ENCODE results near the gene VSTM1. TPM values are rescaled to one million over a fixed set of nuclear protein-coding genes. Genes with fewer than 3 reads are reported as not detected.

Gene VSTM1
- 0.65 TPM in 1 of 2 replicates, not detected in the other for total RNA-seq (2021; fragmentation: NEBNext Ultra II Directional; extraction: Animal tissue kit (Norgen Biotek cat#: 25700))
- polyA plus RNA-seq (2011; rRNA removed) = 0.12 and 0.17 TPM in 2 replicates
- 0.36 TPM for polyA plus RNA-seq (2011; cell fraction: cytosol; rRNA removed)
- polyA plus RNA-seq (2011; cell fraction: nucleus; rRNA removed) = 0.34 TPM
- polyA plus RNA-seq (2012, experiment 1 of 2) = 0.36 to 0.58 TPM in 2 of 4 replicates, not detected in the others
- not detected for polyA plus RNA-seq (2012, experiment 2 of 2)
- 2.7 TPM for polyA plus RNA-seq (2013, experiment 1 of 2)
- polyA plus RNA-seq (2013, experiment 2 of 2) = 3.8 TPM
- not detected in 2 replicates for polyA minus RNA-seq (2011; rRNA and poly(A)+ RNA removed)
- polyA minus RNA-seq (2011; cell fraction: cytosol; rRNA and poly(A)+ RNA removed) = not detected
- not detected for polyA minus RNA-seq (2011; cell fraction: nucleus; rRNA and poly(A)+ RNA removed)
- long read RNA-seq, experiment 1 = 0 reads
- long read RNA-seq, experiment 2 = 0 reads

GRCh38 chr19:54063350-54064116 is at the start of gene VSTM1:
Gene VSTM1, minus strand, starts transcription at chr19:54063897. Its CDS starts 120 bp downstream, at chr19:54063777.
- TF ChIP-seq CREB1 (IDR thresholded peaks at IDR 0.05) (no peak), TCF12 (IDR thresholded peaks at IDR 0.05; ENCODE audit: low read depth, low read length) (no peak), HDAC2 (IDR thresholded peaks at IDR 0.05; ENCODE audit: borderline replicate concordance in 1 of 2, low read depth in 2 of 2, low read length in 2 of 2) (no peak), JUND (IDR thresholded peaks at IDR 0.05; ENCODE audit: low read length) (no peak), CTBP2 (IDR thresholded peaks at IDR 0.05; ENCODE audit: borderline replicate concordance, insufficient read depth, insufficient read length, low read length) (no peak), ATF2 (IDR thresholded peaks at IDR 0.05; ENCODE audit: low read length) (no peak), SUZ12 (IDR thresholded peaks at IDR 0.05; ENCODE audit: low read length) (no peak), EZH2 (IDR thresholded peaks at IDR 0.05; ENCODE audit: low read depth, low read length, severe bottlenecking) (no peak)

More at GRCh38 chr19:54063350-54064116, at the start of gene VSTM1:
- Histone ChIP-seq H3K79me2 (ENCODE audit: control insufficient read depth in 1 of 2, insufficient read depth in 2 of 2, low read length in 2 of 2) (no peaks in the 10 kb centered on the region), H2BK5ac (ENCODE audit: low read depth, low read length) (no peak within 1 kb of the TSS), H3K23me2 (ENCODE audit: low read depth, low read length) (no peaks in the 10 kb centered on the region), H2BK120ac (replicated peaks; ENCODE audit: low read depth, low read length) (no peak within 1 kb of the TSS), H3K9ac (replicated peaks in 1 of 4; ENCODE audit: extremely low read depth in 1 of 4, low read depth in 3 of 4, low read length in 3 of 4) (no peak within 1 kb of the TSS), H4K8ac (ENCODE audit: extremely low read depth, insufficient read depth, low read length) (no peak within 1 kb of the TSS), H4K20me1 (replicated peaks in 1 of 2; ENCODE audit: control insufficient read depth in 1 of 2, insufficient read depth in 2 of 2, low read length in 2 of 2) (no peaks in the 10 kb centered on the region), H3K27me3 (replicated peaks in 1 of 4; ENCODE audit: control insufficient read depth in 3 of 4, extremely low read depth in 1 of 4, insufficient read depth in 3 of 4, low read length in 3 of 4) (no peaks in the 10 kb centered on the region), H3K23ac (ENCODE audit: insufficient read length) (no peak within 1 kb of the TSS), H3K79me1 (ENCODE audit: low read depth, low read length) (no peaks in the 10 kb centered on the region), H3K4me1 (replicated peaks in 1 of 4; ENCODE audit: control insufficient read depth in 3 of 4, insufficient read depth in 4 of 4, low read length in 3 of 4) (no peaks in the 10 kb centered on the region), H2BK12ac (ENCODE audit: low read depth, low read length) (0 out of 2 replicates have a peak within 1 kb of the TSS, but pooled peaks have one; percentile 39), H3K4me3 (ENCODE audit: extremely low read depth in 1 of 4, insufficient read depth in 2 of 4, low read depth in 3 of 4, low read length in 4 of 4) (no peak within 1 kb of the TSS), H3K56ac (replicated peaks; ENCODE audit: insufficient read length, low read depth, low read length) (no peak within 1 kb of the TSS), H4K91ac (replicated peaks; ENCODE audit: insufficient read length, low read length) (no peak within 1 kb of the TSS), H3K4ac (replicated peaks; ENCODE audit: insufficient read length, low read depth, low read length) (no peak within 1 kb of the TSS), H2BK15ac (ENCODE audit: low read length) (no peak within 1 kb of the TSS), H3K14ac (ENCODE audit: insufficient read length) (no peak within 1 kb of the TSS), H3K4me2 (ENCODE audit: insufficient read depth in 1 of 2, low read depth in 2 of 2, low read length in 2 of 2) (no peak within 1 kb of the TSS), H2AFZ (ENCODE audit: low read length) (peak within 1 kb of the TSS; percentile 76; the same call in 1 of the 2 replicates), H2AK5ac (ENCODE audit: low read depth, low read length) (no peak within 1 kb of the TSS), H3K9me3 (ENCODE audit: insufficient read depth in 2 of 2, low read depth in 1 of 2, low read length in 1 of 2) (no peaks in the 10 kb centered on the region), H3K36me3 (ENCODE audit: control insufficient read depth in 2 of 4, insufficient read depth in 4 of 4, low read length in 3 of 4) (no peaks in the 10 kb centered on the region), H3K27ac (ENCODE audit: low read depth, low read length) (no peak within 1 kb of the TSS), H4K5ac (ENCODE audit: insufficient read length, low read depth, low read length) (no peak within 1 kb of the TSS), H2BK20ac (ENCODE audit: low read length) (no peak within 1 kb of the TSS), H3K18ac (ENCODE audit: extremely low read depth, low read length) (peak within 1 kb of the TSS; percentile 19; the same call in 1 of the 2 replicates)
- ChIA-PET POLR2A (ENCODE audit: partially characterized antibody) (interaction anchor here (1.1 to 1.2 kb wide), 2 partner anchors 8 to 23 kb away, joined by 4 to 5 read pairs; no protein-coding TSS in a partner anchor), CTCF (ENCODE audit: partially characterized antibody) (interaction anchor here (0.9 to 1.2 kb wide), 2 partner anchors 13 to 32 kb away, joined by 3 to 4 read pairs; no protein-coding TSS in a partner anchor)
- FAIRE-seq (no peak), DNase-seq (ENCODE audit: low read depth in 1 of 2, low spot score in 2 of 2) (no peak)
- WGBS, 2 experiments (ENCODE audit: extremely low coverage in 1 of 2, insufficient coverage in 1 of 2, insufficient read length in 1 of 2, insufficient replicate concordance in 2 of 2, low coverage in 1 of 2, low lambda C conversion rate in 2 of 2, missing lambda C conversion rate in 1 of 2) = 92% methylated on average over 34 of the region's 34 CpGs; no CpG with 5 or more reads in 1 of the 2 experiments
